Stimulated activated CD4-positive, alpha-beta T cell treated with anti-CD3 and anti-CD28 coated beads, Interleukin-1b, Interleukin-23, amount 100 ng/mL, for 1 hour (primary cell): Measurements from ENCODE around the gene NCAPH2.
A peak's percentile ranks its signal among the peaks of the same experiment; 100 is the strongest.

Experiments
- DNase-seq, 2 donors: peaks; one replicate each; pipeline ENCODE4 v3.0.0-alpha.2; 2020; ENCODE audit warnings: low read depth in 2 of 2

Gene NCAPH2

DNA sequence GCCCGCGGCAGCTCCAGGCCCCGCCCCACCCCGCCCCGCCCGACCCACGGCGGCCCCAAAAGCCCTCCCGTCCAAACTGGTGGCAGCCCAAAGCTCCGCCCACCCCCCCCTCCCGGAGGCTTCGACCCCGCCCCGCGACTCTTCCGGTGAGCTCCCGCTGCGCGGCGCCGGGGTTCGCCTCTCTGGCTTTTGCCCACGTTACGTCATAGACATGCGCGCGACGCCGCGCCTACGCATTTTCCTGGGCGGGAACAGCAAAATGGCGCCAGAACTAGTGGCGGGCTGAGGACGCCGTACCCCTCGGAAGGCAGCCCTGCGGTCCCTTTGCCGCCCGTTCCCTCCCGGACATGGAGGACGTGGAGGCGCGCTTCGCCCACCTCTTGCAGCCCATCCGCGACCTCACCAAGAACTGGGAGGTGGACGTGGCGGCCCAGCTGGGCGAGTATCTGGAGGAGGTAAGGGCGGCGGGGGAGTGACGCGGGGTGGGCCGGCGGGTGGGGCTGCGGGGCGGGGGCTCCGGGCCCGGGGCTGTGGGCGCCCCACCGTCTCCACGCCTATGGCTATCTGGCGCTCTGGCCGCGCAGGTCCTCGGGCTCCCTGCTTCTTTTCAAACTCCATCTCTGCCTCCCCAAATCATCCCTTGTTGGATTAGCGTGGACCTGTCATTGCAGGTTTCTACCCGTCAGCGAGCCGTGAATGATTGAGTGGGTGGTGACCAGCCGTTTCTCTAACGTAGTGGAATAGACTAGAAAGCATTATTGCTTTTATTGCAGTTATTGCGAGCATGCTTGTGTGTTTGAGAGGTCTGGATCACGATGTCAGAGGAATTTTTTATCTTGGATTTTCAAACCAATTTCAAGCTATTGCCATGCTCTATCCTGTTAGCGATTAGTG lies at the start of gene NCAPH2:
TSS of gene NCAPH2 (plus strand) at position 234 of the 894 bp plus-strand sequence. CDS start at position 348, 114 bp downstream.
- DNase-seq = peak; percentile 95

DNA sequence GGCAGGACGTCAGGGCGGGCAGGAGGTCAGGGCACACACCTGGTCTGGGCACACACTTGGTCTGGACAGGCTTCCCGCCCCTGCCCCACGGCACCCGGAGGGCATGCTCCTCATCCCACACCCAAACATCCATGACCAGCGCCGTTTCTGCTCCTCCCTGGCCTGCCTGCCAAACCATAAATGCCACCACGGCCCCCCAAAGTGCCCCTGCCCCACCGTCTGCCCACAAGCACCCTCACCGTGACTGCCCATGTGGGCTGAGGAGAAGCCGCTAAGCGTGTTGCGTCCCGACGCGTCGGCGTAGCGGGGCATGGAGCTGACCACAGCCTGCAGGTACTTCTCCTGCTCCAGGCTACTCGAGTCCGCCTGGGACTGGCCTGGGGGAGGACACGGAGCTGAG lies 49.0 kb upstream of the NCAPH2 start:
- no peak for DNase-seq

DNA sequence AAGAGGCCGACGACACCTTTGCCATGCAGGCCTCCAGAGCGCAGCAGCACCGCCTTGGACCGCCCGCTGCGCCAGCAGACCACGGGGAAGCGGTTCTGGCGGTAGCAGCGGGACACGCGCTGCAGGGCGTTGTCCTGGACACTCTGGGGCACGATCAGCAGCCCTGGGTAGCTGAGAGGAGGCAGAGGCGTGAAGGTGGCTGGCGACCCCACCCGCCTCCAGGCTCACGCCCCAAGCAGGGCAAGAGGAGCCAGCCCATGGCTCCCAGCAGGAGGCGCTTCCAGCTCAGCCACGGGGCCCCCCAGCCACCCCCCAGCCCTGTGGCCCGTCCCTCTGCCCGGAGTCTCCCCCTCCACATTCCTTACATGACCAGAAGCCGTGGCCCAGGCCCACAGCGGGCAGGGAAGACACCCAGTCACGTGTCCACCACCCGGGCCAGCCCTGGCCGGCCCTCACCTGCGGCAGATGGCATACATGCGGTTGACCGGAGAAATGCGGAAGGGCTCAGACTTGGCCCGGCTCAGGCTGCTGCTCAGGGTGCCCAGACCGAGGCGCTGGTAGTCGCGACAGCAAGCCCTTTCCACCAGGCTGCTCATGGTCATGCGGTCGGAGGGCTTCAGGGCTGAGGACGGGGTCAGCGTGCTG lies 48.4 kb upstream of the NCAPH2 start:
- DNase-seq = no peak

DNA sequence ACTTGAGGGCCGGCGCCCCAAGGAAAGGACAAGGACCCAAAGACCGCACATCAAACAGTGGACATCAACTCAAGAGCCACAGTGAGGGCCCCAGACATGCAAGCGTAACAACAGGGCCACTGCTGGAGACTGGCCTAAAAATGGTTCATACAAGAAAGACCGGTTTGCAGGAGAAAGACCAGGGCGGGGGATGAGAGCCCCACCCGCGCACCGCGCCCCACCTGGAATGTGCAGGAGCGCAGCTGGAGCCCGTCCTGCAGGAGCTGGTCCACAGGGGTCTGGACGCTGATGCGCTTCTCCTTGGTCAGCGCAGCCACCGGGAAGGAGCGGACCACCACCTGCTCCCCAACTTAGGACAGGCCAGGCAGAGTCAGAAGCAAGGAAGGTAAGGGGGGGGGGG lies 47.1 kb upstream of the NCAPH2 start:
- DNase-seq = no peak

DNA sequence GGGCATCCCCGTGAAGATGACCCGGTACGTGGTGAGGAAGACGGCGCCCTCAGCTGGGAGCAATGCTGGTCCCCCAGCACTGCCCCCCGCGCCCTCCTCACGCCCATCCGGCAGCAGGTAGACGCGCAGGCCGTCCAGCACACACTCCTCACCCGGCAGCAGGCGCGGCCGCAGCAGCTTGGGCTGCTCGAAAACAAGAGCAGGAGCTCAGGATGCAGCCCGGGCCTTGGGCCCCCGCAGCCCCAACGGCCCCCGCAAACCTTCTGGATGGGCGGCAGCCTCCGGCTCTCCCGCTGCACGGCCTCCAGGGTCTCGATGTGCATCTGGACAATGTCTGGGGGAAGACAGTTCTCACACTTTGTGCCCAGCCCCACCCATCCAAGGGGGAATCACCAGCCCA lies 46.5 kb upstream of the NCAPH2 start:
- no peak for DNase-seq

DNA sequence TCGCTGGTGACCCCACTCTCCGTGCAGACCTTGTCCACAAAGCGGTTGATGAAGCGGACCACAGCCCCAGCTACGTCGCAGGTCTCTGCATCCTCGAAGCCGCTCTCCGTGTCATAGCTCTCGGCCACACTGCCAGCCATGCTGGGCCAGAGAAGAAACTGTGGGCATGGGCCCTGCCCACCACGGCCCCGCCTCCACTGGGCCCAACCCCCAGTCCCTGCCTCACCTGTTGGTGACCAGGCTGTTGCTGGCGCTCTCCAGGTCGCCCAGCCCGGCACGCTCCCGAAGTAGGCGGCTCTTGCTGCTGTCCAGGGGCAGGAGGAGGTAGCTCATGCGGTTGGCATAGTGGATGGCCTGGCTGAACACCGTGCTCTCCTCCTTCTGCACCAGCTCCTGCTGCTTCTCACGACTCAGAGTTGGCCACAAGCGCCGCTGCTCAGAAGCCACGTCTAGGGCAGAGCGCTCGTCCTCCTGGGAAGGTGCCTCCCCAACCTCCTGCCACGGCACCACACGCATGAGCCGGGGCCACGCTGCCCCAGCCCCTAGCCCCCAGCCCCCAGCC lies 46.0 kb upstream of the NCAPH2 start:
- no peak for DNase-seq

DNA sequence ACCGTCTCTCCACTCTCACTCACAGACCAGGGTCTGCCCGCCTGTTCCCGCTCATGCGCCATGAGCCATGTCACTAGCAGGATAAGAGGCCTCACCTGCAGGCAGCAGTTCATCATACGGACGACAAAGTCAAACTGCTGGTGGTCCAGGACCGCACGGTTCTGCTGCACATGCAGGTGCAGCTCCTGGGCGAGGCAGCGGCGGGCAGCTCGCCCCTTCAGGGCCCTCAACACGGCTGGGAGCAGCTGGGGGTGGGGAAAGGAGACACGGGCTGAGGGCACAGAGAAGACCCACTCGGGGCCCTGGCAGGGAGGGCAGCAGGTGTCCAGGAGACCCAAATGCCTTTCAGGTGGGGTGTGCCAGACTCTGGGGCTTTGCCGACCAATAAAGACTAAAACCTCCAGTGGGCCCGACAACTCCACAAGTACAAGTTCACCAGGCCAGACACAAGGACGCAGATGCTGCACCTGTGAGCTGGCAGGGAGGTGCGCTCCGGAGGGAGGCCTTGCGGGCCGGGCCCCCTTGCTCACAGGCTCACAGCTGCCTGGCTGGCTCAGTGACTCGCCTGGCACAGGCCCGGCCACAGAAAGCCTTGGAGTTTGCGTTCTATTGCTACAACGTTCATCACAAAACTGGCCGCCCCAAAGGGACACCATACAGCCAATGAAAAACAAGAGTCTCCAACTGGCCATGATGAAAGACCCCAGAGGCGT lies 44.7 kb upstream of the NCAPH2 start:
- no peak for DNase-seq

DNA sequence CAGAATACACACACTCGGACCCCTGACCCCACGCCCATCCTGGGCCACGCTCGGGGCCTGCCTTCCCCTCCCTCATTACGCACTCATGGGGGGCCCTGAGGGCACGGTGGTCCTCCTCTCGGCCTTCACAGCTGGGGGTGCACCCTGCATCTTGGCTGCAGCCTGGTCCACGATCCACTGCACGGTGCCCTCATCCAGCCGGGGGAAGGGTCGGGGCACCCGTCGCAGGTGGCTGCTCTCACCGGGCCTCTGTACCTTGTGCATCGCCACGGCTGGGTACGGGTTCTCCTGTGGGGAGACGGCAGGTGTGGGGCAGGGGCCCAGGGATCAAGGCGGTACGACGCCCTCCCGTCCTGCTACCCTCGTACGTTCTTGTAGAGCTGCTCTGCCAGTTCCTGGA lies 43.6 kb upstream of the NCAPH2 start:
- no peak for DNase-seq

DNA sequence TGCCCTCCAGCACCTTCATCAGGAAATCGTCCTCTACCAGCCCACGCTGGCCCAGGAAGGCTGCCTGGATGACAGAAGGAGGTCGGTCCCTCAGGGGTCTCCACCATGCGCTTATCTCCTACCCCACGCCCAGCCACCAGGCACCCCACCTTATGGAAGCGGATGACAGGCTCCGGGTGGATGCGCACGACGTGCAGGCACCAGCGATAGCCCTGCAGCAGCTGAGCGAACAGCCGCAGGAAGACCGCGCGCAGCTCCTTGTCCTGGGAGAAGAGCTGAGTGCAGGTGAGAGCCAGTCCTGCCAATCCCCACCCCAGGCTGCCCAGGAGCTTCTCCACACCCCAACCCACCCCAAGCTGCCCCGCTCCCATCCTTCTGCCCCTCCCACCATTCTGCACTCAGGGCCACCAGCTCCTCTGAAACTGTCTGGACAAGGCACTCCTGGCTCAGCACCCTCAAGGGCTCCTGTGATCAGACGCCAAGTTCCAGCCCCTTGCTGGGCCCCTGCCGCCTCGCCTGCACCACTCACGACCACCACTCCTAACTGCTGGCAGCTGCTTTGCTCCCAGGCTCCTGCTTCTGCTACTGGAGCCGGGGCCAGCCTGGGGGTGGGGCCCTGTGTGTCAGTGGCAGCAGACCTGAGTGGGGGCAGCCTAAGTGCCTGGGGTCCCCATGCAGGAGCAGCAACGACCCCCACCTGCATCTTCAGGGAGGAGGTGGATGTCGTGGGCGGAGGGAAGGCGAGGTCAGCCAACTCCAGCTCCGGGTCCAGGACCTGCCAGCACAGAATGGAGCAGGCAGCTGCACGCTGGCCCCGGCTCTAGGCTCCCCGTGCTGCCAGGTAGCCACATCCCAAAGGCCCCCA lies 42.7 kb upstream of the NCAPH2 start:
- no peak for DNase-seq

DNA sequence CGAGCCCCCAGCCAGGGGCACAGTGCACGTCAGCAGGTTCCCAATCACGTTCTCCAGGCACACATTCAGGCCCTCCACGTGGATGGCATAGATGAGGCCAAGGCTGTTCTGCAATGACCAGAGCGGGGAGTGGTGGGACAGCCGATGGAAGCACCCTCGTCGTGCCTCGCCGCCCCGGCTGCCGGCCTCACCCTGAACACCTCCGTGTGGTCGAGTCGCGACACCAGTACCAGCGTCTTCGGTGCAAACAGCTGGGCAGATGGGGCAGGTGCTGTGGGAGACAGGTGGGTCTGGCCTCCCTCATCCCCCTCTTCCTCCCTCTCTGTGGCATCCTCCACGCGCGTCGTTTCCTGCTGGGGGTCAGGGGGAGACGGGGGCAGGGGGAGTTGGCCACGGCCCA lies 40.7 kb upstream of the NCAPH2 start:
- DNase-seq = no peak

DNA sequence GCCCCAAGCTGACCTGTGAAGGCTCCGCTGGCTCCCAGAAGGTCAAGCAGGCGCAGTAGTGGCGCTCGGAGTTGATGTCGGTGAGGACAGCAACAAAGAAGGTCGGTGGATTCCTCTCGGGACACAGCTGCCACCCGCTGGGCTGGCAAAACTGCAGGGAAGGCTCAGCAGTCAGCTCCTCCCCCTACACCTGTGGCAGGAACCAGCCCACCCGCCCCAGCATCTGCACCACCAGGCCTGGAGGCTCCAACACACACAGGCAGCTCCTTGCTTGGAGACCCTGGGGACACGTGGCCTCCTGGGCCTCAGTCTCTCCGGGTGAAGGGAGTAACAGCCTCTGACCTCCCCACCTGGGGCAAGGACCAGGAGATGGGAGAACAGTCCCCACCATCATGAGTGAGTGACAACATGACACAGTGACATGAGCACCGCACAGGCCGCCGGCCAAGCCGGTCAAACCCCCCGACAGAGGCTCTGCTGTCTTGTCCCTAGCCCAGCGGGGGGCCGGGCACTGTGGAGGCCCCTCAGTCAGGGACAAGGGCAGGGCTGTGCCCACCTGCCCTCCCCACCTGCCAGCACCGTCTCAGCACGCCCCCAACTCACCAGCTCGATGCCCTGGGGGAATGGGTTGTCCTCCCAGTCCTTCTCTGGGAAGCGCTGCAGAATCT lies 40.1 kb upstream of the NCAPH2 start:
- DNase-seq = no peak

DNA sequence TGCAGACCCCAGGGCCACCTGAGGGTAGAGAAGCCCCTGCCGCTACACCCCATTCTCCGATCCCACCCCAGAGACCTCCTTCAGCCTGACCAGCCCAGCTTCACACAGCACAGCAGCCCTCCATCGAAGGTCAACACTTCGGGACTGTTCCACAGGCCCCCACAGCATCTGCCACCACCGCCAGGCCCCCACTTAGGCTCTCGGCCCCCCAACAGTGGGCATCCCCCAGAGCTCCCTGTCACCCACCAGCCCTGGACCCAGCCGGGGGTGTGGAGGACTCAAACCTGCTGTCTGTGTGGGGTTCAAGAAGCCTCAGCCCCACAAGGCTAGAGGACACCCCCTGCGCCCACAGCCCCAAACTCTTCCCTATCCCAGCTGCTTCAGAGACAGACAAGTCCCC lies 39.4 kb upstream of the NCAPH2 start:
- DNase-seq = no peak

DNA sequence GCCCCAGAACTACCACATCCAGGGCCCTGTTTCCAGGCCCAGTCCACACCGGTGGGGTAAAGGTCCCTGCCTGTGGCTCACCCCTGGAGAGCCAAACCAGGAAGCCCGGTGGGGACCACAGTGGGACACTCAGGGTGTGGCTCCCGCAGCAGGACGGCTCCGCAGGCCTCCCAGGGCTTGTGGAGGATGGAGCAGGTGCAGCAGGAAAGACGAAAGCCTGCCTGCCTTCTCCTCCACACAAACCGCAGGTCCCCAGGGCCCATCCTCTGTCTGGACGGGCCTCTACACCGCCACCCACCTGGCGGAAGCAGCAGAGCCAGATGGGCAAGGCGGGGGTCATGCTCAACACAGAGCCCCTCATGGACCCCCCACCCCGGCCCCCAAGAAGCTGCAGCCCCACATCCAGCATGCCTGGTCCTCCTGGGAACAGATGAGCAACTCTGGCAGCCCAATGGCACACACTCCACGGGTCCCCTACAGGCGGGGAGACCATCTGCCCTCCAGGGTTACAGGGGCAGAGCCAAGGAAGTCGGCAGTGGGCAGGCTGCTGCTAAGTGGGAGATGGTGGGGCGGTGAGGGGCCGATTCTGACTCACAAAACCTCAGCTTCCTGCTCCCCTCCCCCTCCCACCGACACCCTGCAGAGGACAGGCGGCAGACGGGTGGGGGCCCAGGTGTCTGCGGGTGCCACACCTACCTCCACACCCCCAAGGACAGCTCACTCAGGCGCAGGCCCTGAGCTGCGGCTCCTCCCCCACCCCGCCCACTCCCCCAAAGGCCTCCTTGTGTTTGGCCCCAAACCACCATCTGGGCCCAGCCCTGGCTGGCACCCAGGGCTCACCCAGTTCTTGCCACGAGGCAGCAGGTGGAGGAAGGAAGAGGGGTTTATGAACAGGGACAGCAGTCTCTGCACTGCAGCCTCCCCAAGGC lies 38.4 kb upstream of the NCAPH2 start:
- peak; percentile 75 to 98 for DNase-seq

DNA sequence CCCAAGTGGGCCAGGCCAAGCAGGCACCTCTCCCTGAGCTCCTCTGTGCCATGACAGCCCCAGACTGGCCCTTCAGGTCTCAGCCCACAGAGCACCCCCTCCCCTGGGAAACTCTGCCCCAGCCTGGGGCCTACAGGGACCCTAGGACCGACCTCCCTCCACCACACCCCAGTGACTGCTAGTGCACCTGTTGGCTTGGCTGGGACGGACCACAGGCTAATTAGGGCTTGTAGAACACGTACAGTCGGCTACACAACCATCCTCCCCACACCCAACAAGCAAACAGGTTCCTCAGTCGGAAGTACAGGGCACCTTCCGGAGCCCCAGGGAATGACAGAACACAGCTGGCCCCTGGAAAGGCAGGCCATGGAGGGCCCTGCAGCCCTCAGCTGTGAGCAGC lies 37.5 kb upstream of the NCAPH2 start:
- no peak for DNase-seq

DNA sequence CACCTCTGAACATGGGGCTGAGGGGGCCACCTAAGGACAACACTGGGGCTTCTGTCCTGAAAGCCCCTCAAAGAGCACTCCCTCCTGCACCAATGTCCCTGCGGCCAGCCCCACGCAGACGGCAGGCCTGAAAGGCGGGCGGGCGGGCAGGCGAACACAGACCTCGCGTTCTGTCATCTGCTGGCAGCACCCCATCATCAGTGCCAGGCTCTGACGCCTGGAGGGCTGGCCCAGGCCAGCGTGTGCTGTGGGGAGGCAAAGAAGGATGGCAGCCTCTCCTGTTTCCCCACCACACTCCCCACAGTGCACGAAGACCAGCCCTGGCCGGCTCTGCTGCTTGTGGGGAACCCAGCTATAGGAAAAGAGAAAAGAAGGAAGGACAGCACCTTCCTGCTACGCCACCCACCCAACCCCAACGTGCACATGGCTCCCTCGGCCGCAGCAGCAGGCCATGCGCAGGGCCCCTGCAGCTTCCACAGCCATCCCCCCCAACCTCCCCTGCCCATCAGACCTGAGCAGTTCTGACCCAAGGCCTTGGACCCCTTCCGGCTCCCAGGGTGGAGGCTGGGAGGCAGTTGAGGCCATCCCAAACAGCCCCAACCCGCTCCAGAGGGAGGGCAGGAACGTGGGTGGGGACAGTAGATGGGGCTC lies 36.7 kb upstream of the NCAPH2 start:
- no peak for DNase-seq

DNA sequence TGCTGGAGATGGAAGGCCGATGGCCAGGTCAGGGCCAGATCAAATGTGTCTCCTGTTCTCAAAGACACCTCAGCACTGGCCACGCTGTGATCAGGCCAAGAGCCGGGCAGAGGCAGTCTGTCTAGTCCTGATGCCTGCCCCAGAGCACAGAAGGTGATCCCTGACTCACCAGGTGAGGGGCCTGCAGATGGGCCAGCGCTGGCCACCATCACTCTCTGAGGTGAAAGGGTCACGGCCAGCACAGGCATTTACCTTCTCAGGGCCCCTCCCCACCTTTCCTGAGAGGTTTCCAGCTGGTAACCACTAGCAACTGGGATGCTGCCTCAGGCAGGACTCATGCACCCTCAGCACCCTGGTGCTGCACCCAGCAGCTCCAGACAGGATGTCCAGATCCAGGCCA lies 36.1 kb upstream of the NCAPH2 start:
- DNase-seq = no peak

DNA sequence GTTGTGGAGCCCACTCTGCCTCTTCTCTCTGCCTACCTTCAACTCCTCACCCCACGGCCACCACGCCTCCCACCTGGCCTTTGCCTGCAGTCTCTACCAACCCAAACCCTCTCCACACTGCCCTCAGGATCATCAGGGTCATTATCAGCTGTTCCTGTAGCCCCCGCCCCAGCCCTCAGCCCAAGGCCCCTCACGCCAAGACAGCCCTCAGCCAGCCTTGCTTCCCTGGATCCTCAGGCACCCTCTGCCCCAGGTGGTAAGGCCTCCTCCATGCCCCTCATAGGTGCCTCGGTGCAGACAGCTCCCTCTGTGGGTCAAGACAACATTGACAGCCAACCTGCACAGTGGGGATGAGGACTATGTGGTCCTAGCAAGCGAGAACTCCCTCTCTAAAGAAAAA lies 34.9 kb upstream of the NCAPH2 start:
- DNase-seq = no peak

DNA sequence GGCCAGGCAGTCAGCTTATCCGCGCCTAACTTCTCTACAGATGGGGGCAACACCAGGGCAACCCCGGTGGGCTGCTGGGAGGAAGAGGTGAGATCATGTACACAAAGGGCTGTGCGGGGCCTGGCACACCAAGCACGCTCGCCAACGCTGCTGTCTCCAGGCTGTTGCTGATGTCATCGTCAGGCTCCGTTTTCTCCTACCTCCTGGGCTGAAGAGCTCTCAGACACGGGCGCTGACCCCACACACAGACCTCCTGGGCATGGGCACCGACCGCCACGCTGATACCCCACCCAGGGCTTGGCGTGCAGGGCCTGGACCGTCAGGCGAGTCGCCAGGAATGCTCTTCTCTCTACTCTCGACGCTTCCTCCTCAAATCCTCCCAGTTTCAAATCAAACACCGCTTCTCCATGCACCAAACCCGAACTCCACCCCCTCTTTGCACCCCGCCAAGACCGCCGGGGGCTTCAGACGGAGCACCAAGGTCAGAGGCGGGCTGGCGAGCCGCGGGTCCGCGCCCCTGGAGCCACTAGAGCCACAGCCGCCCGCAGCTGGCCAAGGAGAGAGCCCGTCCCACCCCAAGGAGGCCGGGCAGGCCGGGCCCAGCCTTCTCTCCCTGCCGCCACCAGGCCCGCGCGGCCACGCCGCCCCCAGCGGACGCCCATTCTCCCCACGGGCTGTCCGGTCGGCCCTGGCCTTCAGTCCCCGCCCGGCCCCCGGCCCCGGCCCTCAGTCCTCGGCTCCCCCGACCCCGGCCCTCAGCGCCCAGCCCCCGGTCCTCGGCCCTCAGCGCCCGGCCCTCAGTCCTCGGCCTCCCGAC lies 34.0 kb upstream of the NCAPH2 start:
- no peak for DNase-seq
